Smooth muscle cell (in vitro differentiated cells): ENCODE measurements around the gene MMD2. TPM values are rescaled to one million over a fixed set of nuclear protein-coding genes. Genes with fewer than 3 reads are reported as not detected.
"Not testable (repeated sequence)": the region's sequence is repeated elsewhere in the genome, so short reads cannot be mapped to it uniquely, and the experiment has no call there.

Source experiments
- DNase-seq: peaks from one replicate; lab custom pipeline; 2025; ENCODE audit not compliant: unreplicated experiment; lab: John Stamatoyannopoulos, UW
- H2AFZ ChIP-seq: fragments of 200-600 bp; sonication (generic); 2 replicates; pipeline ENCODE4 v1.6.0; 2016; ENCODE audit warnings: antibody characterized with exemption, low read depth, mild to moderate bottlenecking
- H3F3A ChIP-seq: fragments of 200-600 bp; sonication (generic); 2 replicates; pipeline ENCODE4 v1.6.0; 2017; ENCODE audit warnings: antibody characterized with exemption, low read depth
- H3K27ac ChIP-seq: fragments of 200-600 bp; sonication (generic); 2 replicates; pipeline ENCODE4 v1.5.1; 2016; ENCODE audit warnings: low read depth, mild to moderate bottlenecking
- H3K27me3 ChIP-seq: fragments of 200-600 bp; sonication (generic); 2 replicates; pipeline ENCODE4 v1.6.1; 2016; ENCODE audit warnings: low read depth, mild to moderate bottlenecking
- H3K36me3 ChIP-seq: fragments of 200-600 bp; sonication (generic); 2 replicates; pipeline ENCODE4 v1.5.1; 2016; ENCODE audit warnings: low read depth
- H3K4me1 ChIP-seq: fragments of 200-600 bp; sonication (generic); 2 replicates; pipeline ENCODE4 v1.5.1; 2016; ENCODE audit warnings: low read depth
- H3K4me2 ChIP-seq: fragments of 200-600 bp; sonication (generic); 2 replicates; pipeline ENCODE4 v1.6.0; 2016; ENCODE audit warnings: mild to moderate bottlenecking
- H3K4me3 ChIP-seq: fragments of 200-600 bp; sonication (generic); 2 replicates; pipeline ENCODE4 v1.5.1; 2016; ENCODE audit warnings: mild to moderate bottlenecking
- H3K79me2 ChIP-seq: fragments of 200-600 bp; sonication (generic); 2 replicates; pipeline ENCODE4 v1.6.0; 2016; ENCODE audit warnings: low read depth, mild to moderate bottlenecking
- H3K9ac ChIP-seq: fragments of 200-600 bp; sonication (generic); 2 replicates; pipeline ENCODE4 v1.6.0; 2016; ENCODE audit warnings: low read depth
- H3K9me3 ChIP-seq: fragments of 200-600 bp; sonication (generic); replicated peaks from 2 replicates; pipeline ENCODE4 v1.5.1; 2016; ENCODE audit warnings: low read depth
- H4K20me1 ChIP-seq: fragments of 200-600 bp; sonication (generic); 2 replicates; pipeline ENCODE4 v1.6.0; 2016; ENCODE audit warnings: low read depth
- WGBS: methylation state at CpG from one replicate; pipeline ENCODE4 v1.1.7; 2016; ENCODE audit warnings: low lambda C conversion rate; 5-methylcytosine and 5-hydroxymethylcytosine counted together
- polyA plus RNA-seq: library from polyadenylated mRNA; unstranded; fragments of >200 nt; fragmentation: Nextera tagmentation; extraction: Ambion mirVana; gene quantifications from 2 replicates; pipeline ENCODE4 v1.2.1, GENCODE V29; 2016
- total RNA-seq: library from RNA; depleted of rRNA; stranded (reverse); fragments of >200 nt; gene quantifications from 2 replicates; pipeline ENCODE4 v1.2.3, GENCODE V29; 2014
- TF ChIP-seq, protein P1 (sequence below): fragments of 200-600 bp; sonication (generic); IDR thresholded peaks from 2 replicates; pipeline ENCODE4 v1.5.1; 2017; ENCODE audit warnings: borderline replicate concordance, mild to moderate bottlenecking, antibody characterized with exemption; ENCODE audit not compliant: insufficient read depth, poor library complexity, severe bottlenecking

The MMD2 gene
- total and polyA plus RNA-seq, 2 experiments from 2014 or later = not detected

DNA sequence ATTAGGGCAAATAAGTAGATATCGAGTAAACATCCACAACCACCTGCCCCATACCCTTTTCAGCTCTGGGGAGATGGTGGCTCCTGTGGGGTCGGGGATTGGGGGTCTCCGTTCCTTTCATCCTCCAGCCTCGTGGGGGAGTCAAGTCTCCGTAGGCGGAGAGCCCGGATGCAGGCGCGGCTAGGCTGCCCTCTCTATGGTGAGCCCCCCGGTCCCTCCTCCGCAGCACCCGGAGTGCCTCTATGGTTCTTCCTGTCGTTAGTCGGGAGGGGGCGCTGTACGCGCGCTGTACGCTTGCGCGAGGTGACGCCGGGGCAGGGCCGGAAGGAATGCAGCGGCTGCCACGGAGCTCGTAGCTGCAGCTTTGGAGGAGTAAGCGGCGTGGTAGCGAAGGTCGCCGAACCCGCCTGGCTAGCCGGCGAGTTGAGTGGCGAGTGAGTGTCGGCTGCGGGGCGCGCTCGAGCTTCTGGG, 14.8 kb upstream of the MMD2 start:
- Histone ChIP-seq H3K36me3 (peaks cover 7% of the 10 kb centered on the region), H3K27ac (peak overlapping the region; percentile 74), H3K4me3 (peak overlapping the region; percentile 93), H3K9ac (peak overlapping the region; percentile 87), H3K9me3 (no peaks in the 10 kb centered on the region), H3K4me2 (peak overlapping the region; percentile 98), H3K27me3 (no peaks in the 10 kb centered on the region), H3K79me2 (peaks cover 45% of the 10 kb centered on the region), H2AFZ (peak overlapping the region; percentile 89), H3F3A (no peaks in the 10 kb centered on the region), H4K20me1 (peaks cover 43% of the 10 kb centered on the region), H3K4me1 (no peaks in the 10 kb centered on the region)
- WGBS = 6% methylated on average over 31 of the region's 41 CpGs
- peak; percentile 74 for DNase-seq
- TF ChIP-seq, protein P1, sequence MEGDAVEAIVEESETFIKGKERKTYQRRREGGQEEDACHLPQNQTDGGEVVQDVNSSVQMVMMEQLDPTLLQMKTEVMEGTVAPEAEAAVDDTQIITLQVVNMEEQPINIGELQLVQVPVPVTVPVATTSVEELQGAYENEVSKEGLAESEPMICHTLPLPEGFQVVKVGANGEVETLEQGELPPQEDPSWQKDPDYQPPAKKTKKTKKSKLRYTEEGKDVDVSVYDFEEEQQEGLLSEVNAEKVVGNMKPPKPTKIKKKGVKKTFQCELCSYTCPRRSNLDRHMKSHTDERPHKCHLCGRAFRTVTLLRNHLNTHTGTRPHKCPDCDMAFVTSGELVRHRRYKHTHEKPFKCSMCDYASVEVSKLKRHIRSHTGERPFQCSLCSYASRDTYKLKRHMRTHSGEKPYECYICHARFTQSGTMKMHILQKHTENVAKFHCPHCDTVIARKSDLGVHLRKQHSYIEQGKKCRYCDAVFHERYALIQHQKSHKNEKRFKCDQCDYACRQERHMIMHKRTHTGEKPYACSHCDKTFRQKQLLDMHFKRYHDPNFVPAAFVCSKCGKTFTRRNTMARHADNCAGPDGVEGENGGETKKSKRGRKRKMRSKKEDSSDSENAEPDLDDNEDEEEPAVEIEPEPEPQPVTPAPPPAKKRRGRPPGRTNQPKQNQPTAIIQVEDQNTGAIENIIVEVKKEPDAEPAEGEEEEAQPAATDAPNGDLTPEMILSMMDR = peak; percentile 69

DNA sequence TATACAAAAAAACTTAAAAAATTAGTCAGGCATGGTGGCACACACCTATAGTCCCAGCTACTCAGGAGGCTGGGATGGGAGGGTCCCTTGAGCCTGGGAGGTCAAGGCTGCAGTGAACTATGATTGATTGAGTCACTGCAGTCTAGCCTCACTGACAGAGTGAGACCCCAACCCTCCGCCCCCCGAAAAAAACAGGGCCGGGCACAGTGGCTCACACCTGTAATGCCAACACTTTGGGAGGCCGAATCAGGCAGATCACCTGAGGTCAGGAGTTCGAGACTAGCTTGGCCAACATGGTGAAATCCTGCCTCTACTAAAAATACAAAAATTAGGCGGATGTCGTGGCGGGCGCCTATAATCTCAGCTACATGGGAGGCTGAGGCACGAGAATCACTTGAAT, 13.5 kb upstream of the MMD2 start:
- not testable (repeated sequence) for H2AFZ ChIP-seq, H3F3A ChIP-seq, H3K36me3 ChIP-seq, H3K9ac ChIP-seq, H3K27ac ChIP-seq, H3K4me1 ChIP-seq, H3K4me3 ChIP-seq, H3K9me3 ChIP-seq, H3K4me2 ChIP-seq, DNase-seq, H3K27me3 ChIP-seq
- H3K79me2 ChIP-seq = peaks cover 32% of the 10 kb centered on the region
- peaks cover 30% of the 10 kb centered on the region for H4K20me1 ChIP-seq
- 76% methylated on average over 10 of the region's 10 CpGs for WGBS

DNA sequence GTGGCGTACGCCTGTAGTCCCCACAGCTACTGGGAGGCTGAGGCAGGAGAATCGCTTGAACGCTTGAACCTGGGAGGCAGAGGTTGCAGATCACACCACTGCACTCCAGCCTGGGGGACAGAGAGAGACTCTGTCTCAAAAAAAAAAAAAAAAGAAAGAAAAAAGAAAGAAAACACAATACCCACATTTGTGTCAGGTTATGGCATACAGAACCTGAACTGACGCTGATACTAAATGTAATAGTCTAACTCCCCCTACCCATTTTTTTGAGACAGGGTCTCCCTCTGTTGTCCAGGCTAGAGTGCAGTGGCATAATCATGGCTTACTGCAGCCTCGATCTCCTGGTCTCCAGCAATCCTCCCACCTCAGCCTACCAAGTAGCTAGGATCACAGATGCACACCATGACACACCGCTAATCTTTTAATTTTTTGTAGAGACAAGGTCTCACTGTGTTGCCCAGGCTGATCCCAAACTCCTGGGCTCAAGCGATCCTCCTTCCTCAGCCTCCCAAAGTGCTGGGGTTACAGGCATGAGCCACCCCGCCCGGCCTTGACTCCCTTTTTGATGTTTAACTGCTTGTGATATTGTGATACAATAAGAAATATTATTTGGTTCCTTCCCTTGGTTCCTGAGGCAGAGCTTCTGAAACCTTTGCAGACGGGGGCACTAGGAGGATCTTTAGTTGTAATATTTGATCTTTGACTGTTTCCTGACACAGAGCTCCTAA, 6.5 kb upstream of the MMD2 start:
- H3K27me3 ChIP-seq = peaks cover 14% of the 10 kb centered on the region
- no peak overlapping the region for H2AFZ ChIP-seq
- no peaks in the 10 kb centered on the region for H3K4me1 ChIP-seq
- DNase-seq = no peak
- WGBS = 90% methylated on average over 11 of the region's 11 CpGs
- H3F3A ChIP-seq = no peaks in the 10 kb centered on the region
- H3K36me3 ChIP-seq = no peaks in the 10 kb centered on the region
- no peak overlapping the region for H3K4me2 ChIP-seq
- no peak overlapping the region for H3K9ac ChIP-seq
- no peak overlapping the region for H3K4me3 ChIP-seq
- no peaks in the 10 kb centered on the region for H3K9me3 ChIP-seq
- H4K20me1 ChIP-seq = no peaks in the 10 kb centered on the region
- TF ChIP-seq, protein P1 = no peak
- H3K79me2 ChIP-seq = no peaks in the 10 kb centered on the region
- H3K27ac ChIP-seq = no peak overlapping the region

DNA sequence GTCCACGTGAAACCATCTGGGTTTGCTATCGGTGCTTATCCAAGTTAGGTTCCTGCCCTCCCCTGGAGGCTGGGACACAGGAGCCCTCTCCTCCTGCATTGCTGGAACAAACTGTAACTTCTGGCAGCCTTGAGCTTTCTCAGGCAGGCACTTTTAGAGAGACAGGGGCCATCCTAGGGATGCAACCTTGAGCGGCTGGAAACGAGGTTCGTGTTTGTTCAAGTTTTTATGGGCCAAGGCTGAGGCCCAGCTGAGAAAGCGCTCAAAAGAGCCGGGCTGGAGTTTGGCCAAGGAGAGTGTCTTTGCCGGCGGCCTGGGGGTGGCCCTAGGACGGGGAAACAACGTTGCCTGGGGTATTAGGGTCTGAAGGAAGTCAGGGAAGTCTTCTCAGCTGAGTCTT, 5.5 kb upstream of the MMD2 start:
- TF ChIP-seq, protein P1 = no peak
- Histone ChIP-seq H3F3A (no peaks in the 10 kb centered on the region), H3K36me3 (no peaks in the 10 kb centered on the region), H3K79me2 (no peaks in the 10 kb centered on the region), H3K27ac (no peak overlapping the region), H4K20me1 (no peaks in the 10 kb centered on the region), H3K4me1 (no peaks in the 10 kb centered on the region), H3K4me3 (no peak overlapping the region), H3K9ac (no peak overlapping the region), H3K4me2 (no peak overlapping the region), H2AFZ (no peak overlapping the region), H3K9me3 (no peaks in the 10 kb centered on the region), H3K27me3 (peaks cover 18% of the 10 kb centered on the region)
- WGBS = 84% methylated on average over 11 of the region's 11 CpGs
- DNase-seq = no peak
